Psoas muscle (tissue), 8 donors: ENCODE results near the gene PRPF8. TPM values are rescaled to one million over a fixed set of nuclear protein-coding genes. Genes with fewer than 3 reads are reported as not detected.

Source experiments
- ATAC-seq, 4 donors: fragments of 200-7000 bp; cut with Tn5 transposase; one replicate each; pipeline ENCODE4 v1.9.1; 2020; ENCODE audit warnings: moderate library complexity in 3 of 4, mild to moderate bottlenecking in 2 of 4
- DNase-seq, 2 donors: peaks; one replicate each; pipeline ENCODE4 v3.0.0-alpha.2; 2020
- H3K27ac ChIP-seq: fragments of 200-600 bp; one replicate; pipeline ENCODE4 v1.8.0; 2022
- H3K27me3 ChIP-seq, 3 donors: fragments of 200-600 bp in 1 of 3; one replicate each; pipeline versions ENCODE4 v1.6.1 to v1.8.0; 2013 to 2022; ENCODE audit warnings: low read length in 2 of 3, mild to moderate bottlenecking in 2 of 3, moderate library complexity in 1 of 3; ENCODE audit not compliant: insufficient read depth in 3 of 3
- H3K36me3 ChIP-seq, 2 donors: fragments of 200-600 bp in 1 of 2; one replicate each; pipeline versions ENCODE4 v1.6.1 to v1.8.0; 2013 to 2022; ENCODE audit warnings: low read depth in 1 of 2, mild to moderate bottlenecking in 1 of 2, moderate library complexity in 1 of 2; ENCODE audit not compliant: insufficient read depth in 1 of 2
- H3K4me1 ChIP-seq: fragments of 200-600 bp; one replicate; pipeline ENCODE4 v1.8.0; 2022
- H3K4me3 ChIP-seq: fragments of 200-600 bp; one replicate; pipeline ENCODE4 v1.8.0; 2022; ENCODE audit warnings: mild to moderate bottlenecking
- H3K9me3 ChIP-seq: fragments of 200-600 bp; one replicate; pipeline ENCODE4 v1.8.0; 2022
- WGBS, 3 donors: extraction: QIAGEN DNeasy Blood & Tissue Kit; methylation state at CpG; one replicate each; pipeline versions ENCODE4 v1.1.6 to v1.1.7; 2013; 5-methylcytosine and 5-hydroxymethylcytosine counted together
- intact Hi-C, 2 donors: fragments of 100-400 bp; cut with DNase I; formaldehyde crosslinking; loops; one replicate each; pipeline versions ENCODE4 v1.11.0 to v1.14.2; 2022
- polyA plus RNA-seq, 3 donors: library from polyadenylated mRNA; stranded (reverse); fragments of 200-250 nt; gene quantifications; one replicate each; pipeline ENCODE4 v1.2.3, GENCODE V29; 2013
- total RNA-seq, 4 donors: library from RNA; stranded (reverse); fragmentation: NEBNext Ultra II Directional in 2 of 4; extraction: Animal tissue kit (Norgen Biotek cat#: 25700) in 2 of 4; gene quantifications; one replicate each; pipeline versions ENCODE4 v1.2.1 to v1.2.4, GENCODE V29; 2021 to 2023
- TF ChIP-seq, protein P1 (sequence below): fragments of 200-600 bp; IDR thresholded peaks from one replicate; pipeline ENCODE4 v1.8.0; 2022; ENCODE audit warnings: antibody characterized with exemption
- donor health status: healthy with polysubstance abuse.
- donor health status: DM: no; HTN: no; CAD: no; lungs with moderate emphysema.
- donor health status: Bipolar disorder and iron deficiency.
- donor health status: healthy.
- donor health status: DM: yes; HTN: yes; CAD: no.
- donor health status: DM: no; HTN: no; CAD: no.
- donor health status: DM: no; HTN: no; CAD: no.
- donor health status: DM: yes; HTN: yes; CAD: no.

The PRPF8 gene
- total and polyA plus RNA-seq, 7 donors, result 84.8 to 305 (median 218) TPM

DNA sequence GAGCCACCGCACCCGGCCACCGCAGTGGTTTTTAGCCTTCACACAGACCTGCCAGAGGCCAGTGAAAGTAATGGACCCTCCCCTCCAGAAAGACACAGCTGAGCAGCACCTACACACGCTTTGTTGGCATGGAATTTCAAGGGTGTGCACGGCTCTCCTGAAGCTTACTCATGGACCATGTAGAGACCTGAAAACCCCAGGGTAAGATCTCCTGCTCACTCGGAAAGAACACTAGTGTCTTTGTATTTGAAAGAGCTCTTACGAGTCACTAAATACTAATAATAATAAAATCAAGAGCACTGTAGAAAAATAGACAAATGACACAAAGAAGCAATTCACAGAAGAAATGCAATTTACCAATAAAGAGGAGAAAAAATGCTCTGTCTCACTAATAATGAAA lies 76.0 kb downstream of the PRPF8 start:
- Histone ChIP-seq H3K27ac (no peak overlapping the region), H3K4me1 (peaks cover 14% of the 10 kb centered on the region)

DNA sequence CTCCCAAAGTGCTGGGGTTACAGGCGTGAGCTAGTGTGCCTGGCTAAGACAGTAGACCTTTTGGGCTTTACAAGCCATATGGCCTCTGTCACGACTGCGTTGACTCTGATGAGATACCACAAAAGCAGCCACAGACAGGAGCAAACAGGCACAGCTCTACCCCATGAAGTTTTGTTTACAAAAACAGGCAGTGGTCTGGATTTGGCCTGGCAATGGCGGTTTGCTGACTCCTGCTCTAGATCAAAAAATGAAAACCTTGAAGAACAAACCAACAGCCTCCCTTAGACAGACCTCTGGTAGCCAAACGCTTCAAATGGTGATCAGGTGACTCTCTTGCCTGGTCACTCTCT lies 76.7 kb downstream of the PRPF8 start:
- no peaks in the 10 kb centered on the region for H3K27me3 ChIP-seq
- TF ChIP-seq, protein P1, sequence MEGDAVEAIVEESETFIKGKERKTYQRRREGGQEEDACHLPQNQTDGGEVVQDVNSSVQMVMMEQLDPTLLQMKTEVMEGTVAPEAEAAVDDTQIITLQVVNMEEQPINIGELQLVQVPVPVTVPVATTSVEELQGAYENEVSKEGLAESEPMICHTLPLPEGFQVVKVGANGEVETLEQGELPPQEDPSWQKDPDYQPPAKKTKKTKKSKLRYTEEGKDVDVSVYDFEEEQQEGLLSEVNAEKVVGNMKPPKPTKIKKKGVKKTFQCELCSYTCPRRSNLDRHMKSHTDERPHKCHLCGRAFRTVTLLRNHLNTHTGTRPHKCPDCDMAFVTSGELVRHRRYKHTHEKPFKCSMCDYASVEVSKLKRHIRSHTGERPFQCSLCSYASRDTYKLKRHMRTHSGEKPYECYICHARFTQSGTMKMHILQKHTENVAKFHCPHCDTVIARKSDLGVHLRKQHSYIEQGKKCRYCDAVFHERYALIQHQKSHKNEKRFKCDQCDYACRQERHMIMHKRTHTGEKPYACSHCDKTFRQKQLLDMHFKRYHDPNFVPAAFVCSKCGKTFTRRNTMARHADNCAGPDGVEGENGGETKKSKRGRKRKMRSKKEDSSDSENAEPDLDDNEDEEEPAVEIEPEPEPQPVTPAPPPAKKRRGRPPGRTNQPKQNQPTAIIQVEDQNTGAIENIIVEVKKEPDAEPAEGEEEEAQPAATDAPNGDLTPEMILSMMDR, result no peak
- peaks cover 14% of the 10 kb centered on the region for H3K4me1 ChIP-seq
- intact Hi-C loops, result no loop called here
- H3K27ac ChIP-seq, result peak overlapping the region; percentile 6
- ATAC-seq, result no peak
- 91 to 92% (median 91%) methylated on average over 5 of the region's 5 CpGs for WGBS, 3 donors
- no peak for DNase-seq
- no peaks in the 10 kb centered on the region for H3K9me3 ChIP-seq
- peaks cover 0 to 29% of the 10 kb centered on the region in 2 donors for H3K36me3 ChIP-seq
- H3K4me3 ChIP-seq, result no peak overlapping the region

More for the DNA sequence above, 76.0 kb downstream of the PRPF8 start:
- no peaks in the 10 kb centered on the region for H3K9me3 ChIP-seq
- H3K4me3 ChIP-seq, result no peak overlapping the region
- peaks cover 0 to 32% of the 10 kb centered on the region in 2 donors for H3K36me3 ChIP-seq
- intact Hi-C loops, result no loop called here
- H3K27me3 ChIP-seq, result no peaks in the 10 kb centered on the region
- DNase-seq, result no peak
- TF ChIP-seq, protein P1, result no peak
- no peak for ATAC-seq
- WGBS, 3 donors, result 95 to 96% (median 95%) methylated on average over 7 of the region's 7 CpGs

DNA sequence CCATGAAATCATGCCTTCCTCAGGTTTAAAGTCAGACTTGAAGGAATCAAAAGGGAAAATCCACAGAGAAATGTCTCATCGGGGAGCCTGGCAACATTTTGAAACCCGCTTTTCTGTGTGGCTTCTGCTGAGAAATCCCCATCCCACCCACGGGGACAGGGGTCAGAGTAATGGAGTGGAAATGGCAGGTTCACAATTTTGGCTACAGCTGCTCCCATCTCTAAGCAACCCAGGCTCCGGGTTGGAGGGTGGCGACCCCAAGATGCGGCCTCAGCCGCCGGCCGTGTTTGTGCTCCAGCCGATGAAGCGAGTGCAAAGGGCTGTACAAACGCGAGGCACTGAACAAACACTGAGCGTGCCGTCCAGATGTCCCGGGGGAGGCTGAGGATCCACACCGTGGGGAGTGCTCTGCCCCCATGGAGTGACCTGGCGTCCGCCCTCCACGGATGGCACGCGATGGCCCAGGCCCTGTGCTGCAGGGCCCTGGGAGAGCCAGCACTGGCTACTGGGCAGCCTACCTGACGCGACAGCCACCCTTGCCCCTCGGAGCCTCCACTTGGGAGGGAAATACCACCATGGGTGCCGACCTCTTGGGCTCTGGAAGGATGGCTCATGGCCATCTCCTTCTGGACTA lies 78.2 kb downstream of the PRPF8 start:
- TF ChIP-seq, protein P1, result no peak
- DNase-seq, result no peak
- Histone ChIP-seq H3K4me1 (peaks cover 14% of the 10 kb centered on the region), H3K27me3 (no peaks in the 10 kb centered on the region), H3K9me3 (no peaks in the 10 kb centered on the region), H3K4me3 (no peak overlapping the region), H3K27ac (peak overlapping the region; percentile 36), H3K36me3 (peaks cover 0 to 17% of the 10 kb centered on the region in 2 donors)
- peak in 1 of 4 donors; percentile 15 for ATAC-seq
- intact Hi-C loops, result no loop called here
- 79 to 87% (median 85%) methylated on average over 26 of the region's 26 CpGs for WGBS, 3 donors

DNA sequence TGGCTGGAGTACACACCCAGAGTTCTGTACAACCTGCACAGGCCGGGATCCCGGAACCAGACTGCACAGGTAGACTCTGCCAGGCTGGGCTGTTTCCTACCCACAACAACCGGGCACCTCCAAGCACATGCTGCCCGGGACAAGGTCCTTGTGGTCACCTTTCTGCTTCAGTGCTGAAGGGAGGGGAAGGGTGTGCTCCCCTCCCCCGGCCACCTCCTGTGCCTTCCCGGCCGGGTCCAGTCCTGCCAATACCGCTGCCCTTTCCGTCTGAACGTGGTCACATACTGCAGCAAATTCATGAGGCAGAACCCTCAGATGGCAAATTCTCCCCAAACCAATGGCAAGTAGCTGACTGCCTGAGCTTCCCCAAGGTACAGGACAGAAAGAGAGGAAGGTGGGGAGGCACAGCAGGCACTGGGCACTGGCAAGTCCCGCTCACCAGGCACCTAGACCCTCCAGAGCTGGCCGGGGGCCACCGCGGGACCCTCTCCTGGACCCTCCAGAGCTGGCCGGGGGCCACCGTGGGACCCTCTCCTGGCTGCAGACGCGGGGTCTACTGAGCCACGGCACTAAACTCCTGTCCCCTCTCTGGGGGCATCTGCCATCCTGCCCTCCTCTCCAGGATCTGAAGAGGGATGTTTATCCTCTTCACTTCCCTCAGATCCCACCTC lies 78.9 kb downstream of the PRPF8 start:
- Histone ChIP-seq H3K36me3 (peaks cover 0 to 17% of the 10 kb centered on the region in 2 donors), H3K4me1 (peaks cover 14% of the 10 kb centered on the region), H3K4me3 (peak overlapping the region; percentile 36), H3K27me3 (no peaks in the 10 kb centered on the region), H3K9me3 (no peaks in the 10 kb centered on the region), H3K27ac (peak overlapping the region; percentile 53)
- no peak for DNase-seq
- intact Hi-C loops, result no loop called here
- TF ChIP-seq, protein P1, result no peak
- ATAC-seq, result peak; percentile 38 to 64 (median 58)
- WGBS, 3 donors, result 67 to 73% (median 68%) methylated on average over 17 to 19 of the region's 19 CpGs
